Pons (tissue), 1 donor: ENCODE data around the gene ARHGDIB.

ENCODE experiments used
- DNase-seq: peaks from one replicate; pipeline ENCODE4 v3.0.0-alpha.2; 2016; ENCODE audit warnings: low spot score

ARHGDIB gene

DNA sequence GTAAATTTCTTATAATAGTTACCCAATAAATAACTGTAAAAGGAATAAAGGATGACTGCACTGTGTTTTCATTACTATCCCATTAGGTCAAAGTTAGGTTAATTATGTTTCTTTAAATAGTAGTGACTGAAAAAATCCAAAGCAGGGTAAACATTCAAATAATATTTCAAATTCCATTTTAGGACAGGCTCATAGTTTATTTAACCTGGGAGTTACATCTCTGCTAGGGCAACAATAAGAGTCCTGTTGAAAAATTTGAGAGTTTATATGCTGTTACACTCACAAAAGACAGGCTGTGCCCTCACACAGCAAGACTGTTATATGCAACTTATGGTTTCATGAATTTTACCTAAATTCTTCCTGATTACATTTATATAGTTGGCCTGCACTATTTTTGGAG, 31.1 kb downstream of the ARHGDIB start:
- no peak for DNase-seq

DNA sequence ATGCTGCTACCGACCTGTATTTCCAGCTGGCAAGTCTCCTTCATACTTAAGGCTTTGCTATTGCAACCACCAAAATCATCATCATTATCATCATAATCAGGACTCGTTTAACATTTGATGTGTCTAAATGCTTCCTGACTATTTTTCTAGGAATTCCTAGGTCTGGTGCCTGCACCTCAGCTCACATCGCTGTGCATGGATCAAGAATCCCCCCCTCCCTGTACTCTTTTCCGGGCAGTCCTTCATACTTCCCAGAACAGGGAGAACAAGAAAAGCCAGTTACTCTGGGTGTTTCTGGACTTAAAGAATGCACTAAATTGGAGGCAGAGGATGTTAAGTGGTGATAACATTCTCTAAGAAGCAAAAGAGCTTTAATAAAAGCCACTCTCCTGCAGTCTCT, 32.5 kb downstream of the ARHGDIB start:
- no peak for DNase-seq

DNA sequence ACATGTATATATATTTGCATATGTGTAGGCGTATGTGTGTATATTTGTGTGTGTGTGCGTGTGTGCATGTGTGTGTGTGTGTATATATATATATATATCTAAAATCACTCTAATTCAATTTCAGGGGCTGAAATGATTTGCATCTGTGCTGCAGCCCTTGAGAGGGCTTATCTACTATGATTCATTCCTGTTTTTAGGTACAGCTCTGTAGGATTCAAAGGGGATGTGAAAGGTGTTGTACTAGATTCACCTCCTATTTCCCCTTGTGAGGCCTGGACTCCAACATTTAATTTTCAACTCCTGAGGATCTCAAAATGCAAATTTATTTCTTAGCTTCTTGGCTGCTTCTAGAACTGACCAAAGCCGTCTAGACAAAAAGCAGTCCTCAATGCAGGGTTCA, 34.1 kb downstream of the ARHGDIB start:
- no peak for DNase-seq

DNA sequence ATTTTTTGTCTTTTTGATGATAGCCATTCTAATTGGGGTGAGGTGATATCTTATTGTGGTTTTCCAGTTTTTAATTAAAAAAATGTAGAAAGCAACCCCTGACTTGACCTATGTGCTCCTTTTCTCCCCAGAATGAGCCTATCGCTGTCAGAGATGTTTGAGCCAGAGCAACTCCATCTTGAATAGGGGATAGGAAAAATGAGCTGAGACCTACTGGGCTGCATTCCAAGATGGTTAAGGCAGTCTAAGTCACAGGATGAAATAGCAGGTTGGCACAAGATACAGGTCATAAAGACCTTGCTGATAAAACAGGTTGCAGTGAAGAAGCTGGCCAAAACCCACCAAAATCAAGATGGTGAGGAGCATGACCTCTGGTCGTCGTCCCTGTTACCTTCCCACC, 36.9 kb downstream of the ARHGDIB start:
- DNase-seq, result no peak

DNA sequence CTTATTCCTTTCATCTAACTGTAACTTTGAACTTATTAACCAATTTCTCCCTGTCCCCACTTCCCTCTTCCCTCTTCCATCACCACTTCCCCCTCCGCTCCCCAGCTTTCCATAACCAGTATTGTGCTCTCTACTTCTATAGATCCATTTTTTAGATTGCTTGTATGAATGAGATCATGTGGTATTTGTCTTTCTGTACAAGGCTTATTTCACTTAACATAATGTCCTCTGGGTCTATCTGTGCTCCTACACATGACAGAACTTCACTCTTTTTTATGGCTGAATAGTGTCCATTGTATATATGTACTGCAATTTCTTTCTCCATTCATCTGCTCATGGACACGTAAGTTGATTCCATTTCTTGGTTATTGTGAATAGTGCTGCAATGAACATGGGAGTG, 37.5 kb downstream of the ARHGDIB start:
- no peak for DNase-seq

DNA sequence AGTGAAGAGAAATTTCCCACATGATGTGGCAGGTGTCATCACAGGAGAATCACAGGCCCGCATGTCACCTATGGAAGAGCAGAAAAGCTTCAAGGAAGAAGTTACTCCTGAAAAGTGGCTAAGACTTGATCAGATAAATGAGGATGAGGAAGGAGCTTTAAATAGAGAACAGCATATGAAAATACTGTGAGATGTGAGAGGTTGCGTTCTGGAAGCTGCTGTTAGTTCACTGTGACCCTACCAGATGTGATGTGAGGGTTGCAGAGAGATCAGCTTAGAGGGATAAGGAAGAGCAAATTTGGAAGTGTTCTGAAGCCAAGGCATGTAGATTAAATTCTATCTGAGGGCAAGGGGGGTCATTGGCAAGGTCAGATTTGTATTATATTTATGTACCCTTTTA, 40.2 kb downstream of the ARHGDIB start:
- DNase-seq, result no peak

DNA sequence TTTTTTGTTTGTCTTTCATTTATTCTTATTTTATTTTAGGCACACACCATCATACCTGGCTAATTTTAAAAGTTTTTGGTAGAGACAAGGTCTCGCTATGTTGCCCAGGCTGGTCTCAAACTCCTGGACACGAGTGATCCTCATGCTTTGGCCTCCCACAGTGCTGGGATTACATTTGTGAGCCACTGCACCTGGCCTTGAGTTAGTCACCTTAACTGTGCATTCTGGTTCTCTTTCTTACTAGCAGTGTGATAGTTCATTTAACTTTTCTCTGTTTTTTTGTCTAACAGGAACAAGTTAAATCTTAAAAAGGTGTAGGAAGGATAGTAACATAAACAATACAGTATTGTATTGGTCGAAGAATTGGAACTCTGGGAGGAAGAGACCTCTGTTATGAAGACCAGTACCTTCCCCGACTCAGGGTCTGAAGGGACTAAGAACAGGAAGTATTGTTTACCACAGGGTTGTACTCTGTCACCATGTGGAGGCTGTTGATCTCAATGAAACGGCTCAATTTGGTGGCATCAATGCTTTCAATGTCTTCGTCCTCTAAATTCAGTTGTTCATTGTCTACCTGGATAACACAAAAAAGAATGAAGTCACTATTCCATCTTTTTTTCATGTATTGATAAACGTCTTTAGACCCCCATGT, 40.8 kb downstream of the ARHGDIB start:
- no peak for DNase-seq

DNA sequence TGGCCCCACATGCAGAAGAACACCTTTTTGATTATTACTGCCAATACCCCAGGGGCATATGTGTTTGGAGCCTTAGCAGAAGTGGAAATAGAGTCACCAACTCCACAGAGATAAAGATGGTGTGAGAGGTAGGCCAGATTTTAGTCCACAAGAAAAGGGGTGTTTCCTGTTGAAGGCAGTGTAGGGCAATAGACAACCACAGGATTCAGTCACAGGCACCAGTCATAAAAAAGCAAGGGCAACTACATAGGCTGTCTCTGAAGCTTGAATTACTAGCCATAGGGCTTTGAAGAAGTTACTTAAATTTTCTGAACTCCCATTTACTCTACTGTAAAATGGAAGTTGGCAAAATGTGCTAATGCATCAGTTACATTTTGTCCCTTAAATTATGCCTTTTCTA, 41.9 kb downstream of the ARHGDIB start:
- DNase-seq, result no peak

DNA sequence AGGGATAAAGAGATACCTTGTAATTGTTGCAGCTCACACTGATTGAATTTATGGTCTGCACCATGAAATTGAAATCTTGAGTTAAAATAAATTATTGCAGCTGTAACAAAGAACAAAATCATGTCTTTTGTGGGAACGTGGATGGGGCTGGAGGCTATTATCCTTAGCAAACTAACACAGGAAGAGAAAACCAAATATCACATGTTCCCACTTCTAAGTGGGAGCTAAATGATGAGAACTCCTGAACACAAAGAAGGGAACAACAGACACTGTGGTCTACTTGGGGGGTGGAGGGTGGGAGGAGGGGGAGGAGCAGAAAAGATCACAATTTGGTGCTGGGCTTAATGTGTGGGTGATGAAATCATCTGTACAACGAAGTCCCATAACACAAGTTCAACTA, 45.7 kb downstream of the ARHGDIB start:
- no peak for DNase-seq

DNA sequence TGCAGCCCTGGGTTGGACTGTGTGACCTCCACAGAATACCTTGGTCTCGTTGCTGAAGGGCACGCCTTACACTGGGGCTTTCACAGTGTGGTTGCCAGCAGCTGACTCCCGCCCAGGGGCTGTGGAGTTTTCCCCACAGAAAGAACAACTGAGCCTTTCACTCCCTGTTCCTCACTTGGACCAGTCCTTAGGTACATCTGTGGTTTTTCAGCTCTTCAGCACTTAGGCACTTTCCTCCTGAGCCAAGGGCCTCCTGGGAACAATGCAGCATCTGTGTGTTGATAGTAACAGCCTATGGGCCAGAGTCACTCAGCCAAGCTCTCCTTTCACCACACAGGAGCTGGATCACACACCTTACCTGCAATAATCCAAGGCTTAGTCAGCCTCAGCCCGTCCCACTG, 48.0 kb downstream of the ARHGDIB start:
- DNase-seq, result no peak

DNA sequence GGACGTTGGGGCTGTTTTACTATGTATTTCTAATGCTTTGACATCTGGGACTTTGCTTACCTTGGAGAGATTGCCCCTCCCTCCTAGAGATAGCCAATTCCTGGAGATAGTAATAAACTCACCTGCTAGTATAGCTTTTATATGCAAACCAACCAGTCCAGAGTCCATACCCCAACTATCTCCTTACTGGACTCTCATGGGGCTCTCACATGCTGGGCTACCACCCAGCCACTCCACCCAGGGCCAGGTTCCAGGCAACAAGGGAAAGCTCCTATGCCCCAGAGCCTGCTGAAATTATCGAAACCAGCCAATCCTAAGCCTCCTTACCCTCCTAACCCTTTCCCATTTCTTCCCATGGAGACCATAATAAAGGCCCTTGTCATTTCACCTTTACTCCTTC, 50.3 kb downstream of the ARHGDIB start:
- DNase-seq, result no peak

DNA sequence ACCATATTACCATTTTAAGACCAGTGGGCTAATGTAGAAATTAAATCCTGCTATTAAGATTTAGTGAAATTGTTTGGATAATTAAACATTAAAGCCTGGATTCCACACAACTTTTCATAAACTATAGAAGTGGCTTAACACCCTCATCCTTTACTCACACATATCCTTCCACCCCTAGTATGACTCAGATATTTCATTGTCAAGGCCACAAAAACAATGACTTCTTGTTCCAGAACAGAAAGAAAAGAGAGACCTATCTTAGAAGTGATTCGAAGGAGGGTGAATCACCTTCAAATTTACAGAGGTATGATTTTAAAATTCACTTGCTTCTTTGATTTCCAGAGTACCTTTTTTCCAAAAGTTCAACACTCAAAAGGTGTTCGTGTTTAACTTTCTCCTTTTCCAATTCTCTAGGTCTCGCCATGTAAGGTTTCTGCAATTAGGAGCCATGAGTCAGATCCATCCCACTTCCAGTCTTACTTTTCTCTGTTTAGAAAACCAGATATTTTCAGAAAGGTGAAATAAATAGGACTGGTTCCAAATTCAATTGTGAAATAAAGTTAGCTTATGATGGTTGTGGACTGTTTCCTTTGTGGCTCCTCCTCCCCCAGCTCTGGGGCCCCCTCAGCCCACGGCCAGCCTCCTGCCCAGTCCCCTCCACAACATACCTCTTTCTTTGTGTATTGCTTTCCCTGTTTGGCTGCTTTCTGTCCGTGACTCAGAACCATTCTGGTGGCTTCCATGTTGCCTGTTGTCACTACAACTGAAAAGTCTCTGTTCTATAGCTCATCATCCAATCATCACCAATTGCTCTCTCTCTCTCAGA, 51.1 kb downstream of the ARHGDIB start:
- no peak for DNase-seq

DNA sequence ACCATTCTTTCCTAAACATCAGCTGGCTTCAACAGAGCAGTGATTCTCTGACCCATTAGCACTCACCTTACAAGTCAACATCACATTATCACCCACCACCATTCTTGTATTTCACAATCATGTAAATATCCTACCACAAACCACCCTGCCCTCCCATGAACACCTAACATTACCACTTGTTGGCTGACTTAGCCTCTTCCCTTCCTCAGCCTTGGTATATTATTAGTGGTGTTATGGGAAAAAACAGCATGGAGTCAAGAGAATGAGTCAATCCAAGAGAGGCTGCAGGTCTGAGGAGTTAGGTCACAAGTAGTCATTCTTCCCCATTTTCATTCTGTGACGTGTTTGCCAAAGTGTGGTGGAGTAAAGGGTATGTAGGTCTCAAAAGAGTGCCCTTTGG, 53.4 kb downstream of the ARHGDIB start:
- DNase-seq, result no peak

DNA sequence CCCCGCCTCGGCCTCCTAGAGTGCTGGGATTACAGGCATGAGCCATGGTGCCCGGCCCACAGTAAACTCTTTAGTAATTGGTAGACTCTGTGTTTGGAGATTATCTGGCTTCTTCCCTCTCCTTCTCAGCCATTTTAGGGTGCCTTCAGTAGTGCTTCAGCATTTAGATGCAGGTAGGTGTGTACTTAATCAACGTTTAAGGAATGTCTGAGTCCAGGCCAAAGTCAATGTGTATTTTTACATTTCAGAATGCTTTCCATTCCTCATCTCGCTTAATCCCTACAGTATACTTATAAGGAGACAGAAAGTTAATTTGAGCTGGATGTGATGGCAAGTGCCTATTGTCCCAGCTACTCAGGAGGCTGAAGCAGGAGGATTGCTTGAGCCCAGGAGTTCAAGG, 55.3 kb downstream of the ARHGDIB start:
- DNase-seq, result no peak

DNA sequence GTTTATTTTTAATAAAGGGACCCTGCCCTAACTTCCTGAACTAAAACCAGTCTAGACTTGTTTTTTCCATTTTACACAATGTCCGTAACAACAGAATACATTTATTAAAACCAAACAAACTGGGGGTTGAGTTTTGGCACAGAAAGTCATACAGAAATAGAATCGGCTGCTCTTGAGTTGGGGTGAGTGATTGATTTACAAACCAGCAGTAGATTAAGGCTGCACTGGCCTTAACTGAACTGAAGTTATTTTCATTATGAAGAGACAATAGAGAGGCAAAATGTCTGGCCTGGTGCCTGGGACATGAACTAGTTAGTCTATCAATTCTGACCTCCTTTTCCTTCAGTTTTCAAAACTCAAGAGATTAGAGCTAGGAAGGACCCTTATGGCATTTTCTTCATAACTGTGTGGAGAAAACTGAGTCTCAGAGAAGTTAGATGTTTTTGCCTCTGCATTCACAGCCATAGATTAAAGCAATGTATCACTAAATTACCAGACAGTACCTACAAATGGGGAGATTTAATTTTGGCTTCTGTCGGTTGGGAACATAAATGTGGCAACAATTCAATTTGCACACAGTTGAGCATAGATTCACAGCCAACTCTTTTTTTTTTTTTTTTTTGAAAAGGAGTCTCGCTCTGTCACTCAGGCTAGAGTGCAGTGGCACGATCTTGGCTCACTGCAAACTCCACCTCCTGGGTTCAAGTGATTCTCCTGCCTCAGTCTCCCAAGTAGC, 56.0 kb downstream of the ARHGDIB start:
- DNase-seq, result no peak

DNA sequence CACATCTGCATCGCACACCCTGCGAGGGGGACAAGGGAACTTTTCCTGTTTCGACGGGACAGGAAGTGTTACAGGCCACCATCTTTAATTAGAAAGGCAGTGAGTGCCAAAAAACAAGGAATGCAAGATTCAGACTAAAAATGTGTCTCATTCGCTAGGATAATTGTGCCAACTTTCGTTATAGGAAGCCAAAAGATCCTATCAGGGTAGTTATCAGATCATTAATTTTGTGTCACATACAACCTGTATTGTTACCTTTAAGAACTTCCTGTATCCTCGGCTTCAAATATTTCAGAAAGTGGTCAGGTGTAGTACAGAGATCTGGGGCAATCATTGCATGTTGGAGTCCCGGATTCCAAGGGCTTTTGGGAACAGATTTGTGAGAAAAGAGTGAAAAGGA, 56.5 kb downstream of the ARHGDIB start:
- DNase-seq, result no peak

DNA sequence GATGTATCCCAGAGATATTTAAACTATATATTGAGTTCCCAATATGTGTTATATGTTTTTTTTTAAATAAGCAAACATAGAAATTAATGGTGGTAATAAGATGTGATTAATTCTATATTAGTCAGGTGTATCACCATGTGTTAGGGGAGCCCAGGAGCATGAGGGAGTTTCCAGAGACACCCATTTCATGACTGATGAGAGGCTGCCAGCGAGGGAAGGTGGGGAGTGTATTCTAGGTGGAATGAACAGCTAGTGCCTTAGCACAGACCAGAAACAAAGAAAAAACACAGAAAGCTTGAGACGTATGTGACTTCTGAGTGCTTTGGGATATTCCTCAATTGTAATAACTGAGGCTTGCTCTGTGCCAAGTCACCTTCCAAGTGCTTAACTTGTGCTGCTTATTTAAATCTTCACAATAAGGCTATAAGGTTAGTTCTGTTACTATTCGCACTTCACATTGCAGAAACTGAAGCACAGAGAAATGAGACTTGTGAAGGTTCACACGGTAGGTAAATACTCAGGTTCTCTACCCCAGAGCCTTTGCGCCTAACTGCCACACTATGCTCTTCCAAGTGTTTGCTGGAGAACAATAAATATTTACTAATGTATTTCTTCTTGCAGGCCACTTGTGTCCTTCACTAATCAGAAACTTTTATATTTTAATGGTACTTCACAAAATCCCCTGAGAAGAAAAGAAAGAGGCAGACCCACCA, 57.9 kb downstream of the ARHGDIB start:
- no peak for DNase-seq

DNA sequence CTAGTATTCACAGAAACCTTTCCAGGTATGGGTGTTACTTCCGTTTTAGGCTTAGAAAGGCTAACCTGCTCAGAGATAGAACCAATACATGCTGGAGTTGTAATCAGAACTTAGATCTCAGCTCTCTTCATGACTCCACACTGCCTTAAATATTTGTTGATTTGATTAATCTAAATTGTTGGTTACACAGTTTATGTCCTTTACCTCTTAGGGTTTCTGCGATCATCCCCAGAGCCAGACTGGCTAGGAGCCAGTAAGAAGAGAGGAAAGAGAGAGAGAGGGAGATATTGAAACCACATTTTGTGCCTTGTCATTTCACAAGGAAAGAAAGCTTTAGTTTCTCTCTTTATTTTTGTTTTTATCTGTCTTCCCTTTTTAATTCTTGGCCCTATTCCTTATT, 58.9 kb downstream of the ARHGDIB start:
- DNase-seq, result no peak

DNA sequence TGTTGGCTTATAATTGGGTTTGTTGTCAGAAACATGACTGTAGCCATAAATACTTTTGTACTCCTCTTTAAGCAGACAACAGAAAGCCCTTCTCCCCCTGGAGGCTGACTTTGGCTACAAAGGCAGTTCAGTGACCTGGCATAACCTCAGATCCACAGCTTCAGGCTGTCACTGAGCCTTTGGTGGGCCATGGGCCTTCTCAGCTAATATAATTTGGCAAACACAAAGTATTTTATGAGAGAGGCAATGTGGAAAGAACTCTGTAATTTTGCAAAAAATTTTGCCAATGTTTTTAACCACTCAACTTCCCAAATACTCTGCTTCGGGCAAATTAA, 60.2 kb downstream of the ARHGDIB start:
- no peak for DNase-seq

DNA sequence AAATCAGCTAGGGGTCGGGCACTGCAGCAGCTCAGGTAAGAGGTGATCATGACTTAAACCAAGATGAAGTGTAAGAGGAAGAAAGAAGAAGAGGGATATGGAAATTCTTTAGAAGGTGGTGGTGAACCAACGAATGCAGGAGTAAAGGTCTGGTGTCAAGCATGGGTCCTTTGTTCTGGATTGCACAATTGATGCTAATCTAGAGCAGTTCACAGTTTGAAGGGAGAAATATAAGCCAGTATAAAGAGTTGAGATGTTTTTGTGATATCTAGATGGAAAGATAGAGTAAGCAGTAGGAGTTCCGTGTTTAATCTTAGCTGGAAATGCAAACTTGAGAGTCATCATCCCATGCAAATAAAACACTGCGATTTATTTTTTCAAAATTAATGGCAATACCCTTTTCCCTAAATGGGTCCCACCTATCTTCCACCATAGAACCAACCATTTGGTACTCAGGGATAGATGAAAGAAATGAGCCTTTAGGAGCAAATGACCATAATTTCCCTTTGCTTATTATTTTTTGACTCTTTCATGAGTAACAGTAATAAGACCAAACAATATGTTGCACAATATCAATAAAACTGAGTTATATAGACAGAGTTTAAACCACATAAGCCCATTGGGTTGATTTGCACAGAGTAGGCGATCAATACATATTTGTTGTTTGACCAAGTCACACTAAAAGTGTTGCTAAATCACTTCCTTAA, 60.7 kb downstream of the ARHGDIB start:
- DNase-seq, result no peak

DNA sequence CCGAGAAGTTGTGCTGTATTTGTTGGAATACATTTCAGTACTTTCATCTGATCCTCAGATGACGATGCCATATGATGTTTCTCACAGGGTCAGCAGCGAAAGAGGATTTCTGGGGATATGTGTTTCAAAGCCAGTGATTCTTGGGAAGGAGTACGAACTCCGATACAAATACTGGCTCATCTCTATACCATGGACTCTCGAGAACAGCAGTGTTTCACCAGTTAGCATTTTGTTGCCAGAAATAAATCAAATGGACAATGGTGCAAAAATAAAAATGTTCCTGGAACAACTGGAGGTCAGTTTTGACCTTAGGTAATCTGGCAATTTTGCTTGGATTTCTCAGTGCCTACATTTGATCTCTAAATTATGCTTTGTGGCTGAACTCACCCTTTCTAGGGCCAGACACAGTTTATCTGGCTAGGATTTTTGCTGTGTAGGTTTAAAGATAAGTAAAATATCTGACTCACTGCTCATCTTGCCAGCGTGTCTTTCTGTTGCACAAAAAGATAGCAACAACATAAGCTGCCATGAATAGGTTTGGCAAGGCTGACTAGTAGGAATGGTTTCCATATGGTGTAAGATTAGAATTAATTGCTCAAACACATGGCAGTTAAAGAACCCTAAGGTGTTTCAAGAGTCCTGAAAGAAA, 64.8 kb downstream of the ARHGDIB start:
- peak; percentile 24 for DNase-seq
